ENCODE measurements around the gene AHRR.

- TF ChIP-seq RAD21 (IDR thresholded peaks at IDR 0.05; ENCODE audit: low read depth) (no peak), CREB1 (IDR thresholded peaks at IDR 0.05; ENCODE audit: low read depth) (no peak)
These were observed 57.6 kb downstream of the AHRR start for GRCh38 chr5:378976-379742.
